ENCODE results near the gene HSPA1L. TPM values are rescaled to one million over a fixed set of nuclear protein-coding genes. Genes with fewer than 3 reads are reported as not detected.
"Not testable (repeated sequence)": the region's sequence is repeated elsewhere in the genome, so short reads cannot be mapped to it uniquely, and the experiment has no call there.

Gene HSPA1L
- total RNA-seq, 1 donor from 2014 or later = not detected

- H3K4me3 ChIP-seq = no peak overlapping the region
- no peak for DNase-seq (ENCODE audit: low spot score in 2 of 2)
- peaks cover 33 to 48% of the 10 kb centered on the region in 2 donors for H3K36me3 ChIP-seq
- H3K27ac ChIP-seq = no peak overlapping the region
- H3K9me3 ChIP-seq = no peaks in the 10 kb centered on the region
- intact Hi-C loops (cut with DNase I) = loop anchor here (10.0 kb wide), 1 partner anchor 294 kb away; the partner anchor contains the start of genes ATP6V1G2, DDX39B and NFKBIL1
- TF ChIP-seq, protein P1, sequence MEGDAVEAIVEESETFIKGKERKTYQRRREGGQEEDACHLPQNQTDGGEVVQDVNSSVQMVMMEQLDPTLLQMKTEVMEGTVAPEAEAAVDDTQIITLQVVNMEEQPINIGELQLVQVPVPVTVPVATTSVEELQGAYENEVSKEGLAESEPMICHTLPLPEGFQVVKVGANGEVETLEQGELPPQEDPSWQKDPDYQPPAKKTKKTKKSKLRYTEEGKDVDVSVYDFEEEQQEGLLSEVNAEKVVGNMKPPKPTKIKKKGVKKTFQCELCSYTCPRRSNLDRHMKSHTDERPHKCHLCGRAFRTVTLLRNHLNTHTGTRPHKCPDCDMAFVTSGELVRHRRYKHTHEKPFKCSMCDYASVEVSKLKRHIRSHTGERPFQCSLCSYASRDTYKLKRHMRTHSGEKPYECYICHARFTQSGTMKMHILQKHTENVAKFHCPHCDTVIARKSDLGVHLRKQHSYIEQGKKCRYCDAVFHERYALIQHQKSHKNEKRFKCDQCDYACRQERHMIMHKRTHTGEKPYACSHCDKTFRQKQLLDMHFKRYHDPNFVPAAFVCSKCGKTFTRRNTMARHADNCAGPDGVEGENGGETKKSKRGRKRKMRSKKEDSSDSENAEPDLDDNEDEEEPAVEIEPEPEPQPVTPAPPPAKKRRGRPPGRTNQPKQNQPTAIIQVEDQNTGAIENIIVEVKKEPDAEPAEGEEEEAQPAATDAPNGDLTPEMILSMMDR (IDR thresholded peaks at IDR 0.05) = no peak
- H3K4me1 ChIP-seq = peaks cover 13 to 21% of the 10 kb centered on the region in 2 donors
- no peaks in the 10 kb centered on the region for H3K27me3 ChIP-seq
Measured at GRCh38 chr6:31838968-31839367, 23.9 kb upstream of the HSPA1L start.

DNA sequence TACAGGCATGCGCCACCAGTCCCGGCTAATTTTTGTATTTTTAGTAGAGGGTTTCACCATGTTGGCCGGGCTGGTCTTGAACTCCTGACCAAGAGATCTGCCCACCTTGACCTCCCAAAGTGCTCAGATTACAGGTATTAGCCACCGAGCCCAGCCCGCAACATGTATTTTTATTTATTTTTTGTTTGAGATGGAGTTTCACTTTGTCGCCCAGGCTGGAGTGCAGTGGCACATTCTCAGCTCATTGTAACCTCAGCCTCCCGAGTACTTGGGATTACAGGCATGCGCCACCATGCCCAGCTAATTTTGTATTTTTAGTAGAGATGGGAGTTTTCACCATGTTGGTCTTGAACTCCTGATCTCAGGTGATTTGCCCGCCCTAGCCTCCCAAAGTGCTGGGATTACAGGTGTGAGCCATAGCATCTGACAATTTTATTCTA is 23.1 kb upstream of the HSPA1L start:
- not testable (repeated sequence) for H3K27me3 ChIP-seq; DNase-seq (ENCODE audit: low spot score in 2 of 2); H3K9me3 ChIP-seq
- intact Hi-C loops (cut with DNase I) = loop anchor here (10.0 kb wide), 1 partner anchor 293 kb away; the partner anchor contains the start of genes ATP6V1G2, DDX39B and NFKBIL1
- H3K4me3 ChIP-seq = peak overlapping the region in 1 of 2 donors; percentile 80
- peaks cover 33 to 48% of the 10 kb centered on the region in 2 donors for H3K36me3 ChIP-seq
- peaks cover 13 to 29% of the 10 kb centered on the region in 2 donors for H3K4me1 ChIP-seq
- H3K27ac ChIP-seq = peak overlapping the region in 1 of 2 donors; percentile 84

DNA sequence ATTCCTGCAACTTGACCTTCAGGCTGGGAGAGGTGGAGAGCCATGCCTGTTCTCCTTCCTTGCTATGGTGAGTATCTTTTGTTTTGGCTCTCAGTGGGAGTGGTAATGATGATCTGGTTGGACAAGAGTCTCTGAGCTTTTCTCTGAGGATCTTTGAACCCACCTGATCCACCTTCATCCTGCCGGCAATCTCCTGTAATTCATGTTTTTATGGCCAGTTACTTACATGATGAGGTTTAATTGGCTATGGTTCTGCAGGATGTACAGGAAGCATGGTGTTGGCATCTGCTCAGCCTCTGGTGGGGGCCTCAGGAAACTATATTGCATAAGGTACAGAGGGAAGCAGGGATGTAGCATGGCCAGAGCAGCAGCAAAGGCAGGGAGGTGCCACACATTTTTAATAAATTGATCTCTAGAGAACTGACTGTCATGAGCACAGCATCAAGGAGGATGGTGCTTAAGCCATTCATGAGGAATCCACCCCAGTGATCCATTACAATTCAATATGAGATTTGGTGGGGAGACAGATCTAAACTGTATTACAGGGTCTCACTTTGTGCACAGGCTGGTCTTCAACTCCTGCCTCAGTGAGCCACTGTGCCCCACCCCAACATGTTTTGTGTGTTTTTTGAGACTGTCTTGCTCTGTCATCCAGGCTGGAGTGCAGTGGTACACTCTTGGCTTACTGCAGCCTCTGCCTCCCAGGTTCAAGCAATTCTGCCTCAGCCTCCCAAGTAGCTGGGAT is 22.5 kb upstream of the HSPA1L start:
- peaks cover 13 to 32% of the 10 kb centered on the region in 2 donors for H3K4me1 ChIP-seq
- TF ChIP-seq, protein P1 (IDR thresholded peaks at IDR 0.05) = no peak

GRCh38 chr6:31836474-31837368 is 21.6 kb upstream of the HSPA1L start:
- no peaks in the 10 kb centered on the region for H3K9me3 ChIP-seq
- H3K27me3 ChIP-seq = no peaks in the 10 kb centered on the region
- H3K27ac ChIP-seq = peak overlapping the region; percentile 84 to 90
- intact Hi-C loops (cut with DNase I) = loop anchor here (10.0 kb wide), 1 partner anchor 292 kb away; the partner anchor contains the start of genes ATP6V1G2, DDX39B and NFKBIL1
- H3K4me1 ChIP-seq = peaks cover 15 to 34% of the 10 kb centered on the region in 2 donors
- H3K4me3 ChIP-seq = peak overlapping the region; percentile 67 to 80
- TF ChIP-seq, protein P1 (IDR thresholded peaks at IDR 0.05) = no peak
- no peak for DNase-seq (ENCODE audit: low spot score in 2 of 2)
- H3K36me3 ChIP-seq = peaks cover 33 to 48% of the 10 kb centered on the region in 2 donors

More for the DNA sequence above, 22.5 kb upstream of the HSPA1L start:
- H3K27ac ChIP-seq = peak overlapping the region; percentile 84 to 90
- H3K36me3 ChIP-seq = peaks cover 33 to 48% of the 10 kb centered on the region in 2 donors
- DNase-seq (ENCODE audit: low spot score in 2 of 2) = no peak
- H3K4me3 ChIP-seq = peak overlapping the region in 1 of 2 donors; percentile 80
- intact Hi-C loops (cut with DNase I) = loop anchor here (10.0 kb wide), 1 partner anchor 293 kb away; the partner anchor contains the start of genes ATP6V1G2, DDX39B and NFKBIL1
- H3K27me3 ChIP-seq = no peaks in the 10 kb centered on the region
- no peaks in the 10 kb centered on the region for H3K9me3 ChIP-seq

- intact Hi-C loops (cut with DNase I) = loop anchor here (10.0 kb wide), 1 partner anchor 291 kb away; the partner anchor contains the start of genes ATP6V1G2, DDX39B and NFKBIL1
- TF ChIP-seq, protein P1 (IDR thresholded peaks at IDR 0.05) = no peak
- no peaks in the 10 kb centered on the region for H3K27me3 ChIP-seq
- peak overlapping the region; percentile 84 to 90 for H3K27ac ChIP-seq
- H3K36me3 ChIP-seq = peaks cover 33 to 44% of the 10 kb centered on the region in 2 donors
- H3K9me3 ChIP-seq = no peaks in the 10 kb centered on the region
- no peak for DNase-seq (ENCODE audit: low spot score in 2 of 2)
- H3K4me1 ChIP-seq = peaks cover 19 to 40% of the 10 kb centered on the region in 2 donors
- peak overlapping the region; percentile 67 to 80 for H3K4me3 ChIP-seq
Measured at GRCh38 chr6:31836047-31836473, 21.0 kb upstream of the HSPA1L start.
